NB4 (cell line): ENCODE results near the gene TNIP2.

Source experiments
- POLR2A ChIP-seq: IDR thresholded peaks from 2 replicates; pipeline ENCODE4 v1.6.1; 2011; ENCODE audit warnings: mild to moderate bottlenecking; ENCODE audit not compliant: insufficient read length; ENCODE audit errors: extremely low read depth
- TF ChIP-seq, protein P1 (sequence below): IDR thresholded peaks from one replicate; pipeline ENCODE4 v1.5.1; 2012; ENCODE audit warnings: low read depth, low read length
- TF ChIP-seq, protein P2 (sequence below): IDR thresholded peaks from 2 replicates; pipeline ENCODE4 v1.6.1; 2011; ENCODE audit warnings: low read depth, low read length

DNA sequence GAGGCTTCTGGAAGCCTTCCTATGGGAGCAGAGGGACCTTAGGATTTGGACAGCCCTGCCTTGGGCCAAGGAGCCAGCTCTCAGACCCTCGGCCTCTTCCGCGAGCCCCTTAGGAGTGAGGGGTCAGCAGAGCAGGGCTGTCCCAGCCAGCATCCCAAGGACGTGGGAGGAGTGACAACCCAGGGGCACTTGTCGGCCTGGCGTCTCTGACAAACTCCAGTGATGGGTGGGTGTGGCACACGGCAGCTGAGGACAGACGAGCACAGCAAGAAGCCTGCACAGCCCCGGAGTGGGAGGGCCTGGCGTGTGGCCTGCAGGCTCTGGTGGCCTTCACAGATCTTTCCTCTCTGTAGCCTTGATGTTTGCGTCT, 11.6 kb upstream of the TNIP2 start:
- TF ChIP-seq, protein P1, sequence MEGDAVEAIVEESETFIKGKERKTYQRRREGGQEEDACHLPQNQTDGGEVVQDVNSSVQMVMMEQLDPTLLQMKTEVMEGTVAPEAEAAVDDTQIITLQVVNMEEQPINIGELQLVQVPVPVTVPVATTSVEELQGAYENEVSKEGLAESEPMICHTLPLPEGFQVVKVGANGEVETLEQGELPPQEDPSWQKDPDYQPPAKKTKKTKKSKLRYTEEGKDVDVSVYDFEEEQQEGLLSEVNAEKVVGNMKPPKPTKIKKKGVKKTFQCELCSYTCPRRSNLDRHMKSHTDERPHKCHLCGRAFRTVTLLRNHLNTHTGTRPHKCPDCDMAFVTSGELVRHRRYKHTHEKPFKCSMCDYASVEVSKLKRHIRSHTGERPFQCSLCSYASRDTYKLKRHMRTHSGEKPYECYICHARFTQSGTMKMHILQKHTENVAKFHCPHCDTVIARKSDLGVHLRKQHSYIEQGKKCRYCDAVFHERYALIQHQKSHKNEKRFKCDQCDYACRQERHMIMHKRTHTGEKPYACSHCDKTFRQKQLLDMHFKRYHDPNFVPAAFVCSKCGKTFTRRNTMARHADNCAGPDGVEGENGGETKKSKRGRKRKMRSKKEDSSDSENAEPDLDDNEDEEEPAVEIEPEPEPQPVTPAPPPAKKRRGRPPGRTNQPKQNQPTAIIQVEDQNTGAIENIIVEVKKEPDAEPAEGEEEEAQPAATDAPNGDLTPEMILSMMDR = no peak
- TF ChIP-seq, protein P2, sequence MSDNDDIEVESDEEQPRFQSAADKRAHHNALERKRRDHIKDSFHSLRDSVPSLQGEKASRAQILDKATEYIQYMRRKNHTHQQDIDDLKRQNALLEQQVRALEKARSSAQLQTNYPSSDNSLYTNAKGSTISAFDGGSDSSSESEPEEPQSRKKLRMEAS = no peak
- no peak for TF ChIP-seq POLR2A
